Right lobe of liver (tissue), 4 donors: ENCODE results near the gene PDZRN4.

Experiments used
- CTCF ChIP-seq, 4 donors: fragments of 200-600 bp in 3 of 4; fragments of 450-650 bp in 1 of 4; IDR thresholded peaks; one replicate each; pipeline versions ENCODE4 v1.5.1 to v1.8.0; 2016 to 2022; ENCODE audit warnings: antibody characterized with exemption in 4 of 4, mild to moderate bottlenecking in 2 of 4
- POLR2A ChIP-seq: fragments of 450-650 bp; IDR thresholded peaks from one replicate; pipeline ENCODE4 v1.6.1; 2017; ENCODE audit warnings: antibody characterized with exemption, mild to moderate bottlenecking
- donor health status: DM: no; HTN: no; CAD: no.
- donor health status: DM: no; HTN: no; CAD: no.
- donor health status: DM: no; HTN: yes; CAD: no.

GRCh38 chr12:41162461-41162860 lies 25.7 kb upstream of the PDZRN4 start:
- TF ChIP-seq CTCF (IDR thresholded peaks at IDR 0.05) (no peak), POLR2A (no peak)
